Stimulated activated effector memory CD8-positive, alpha-beta T cell treated with anti-CD3 and anti-CD28 coated beads, Interleukin-12 subunit alpha, Interleukin-12 subunit beta, amount 100 ng/mL, for 72 hours (primary cell): ENCODE data around the gene TRNAU1AP.
"Not testable (repeated sequence)": the region's sequence is repeated elsewhere in the genome, so short reads cannot be mapped to it uniquely, and the experiment has no call there.

ENCODE experiments used
- ATAC-seq: fragments of 150-1000 bp; cut with Tn5 transposase; 2 replicates; pipeline ENCODE4 v1.10.0; 2021
- DNase-seq, 2 donors: peaks; one replicate each; pipeline ENCODE4 v3.0.0; 2021 to 2022; ENCODE audit warnings: low spot score in 2 of 2
- H3K27ac Mint-ChIP-seq: one replicate; pipeline ENCODE4 v1.8.0; 2022; ENCODE audit warnings: mild to moderate bottlenecking, mixed read lengths
- H3K36me3 Mint-ChIP-seq: one replicate; pipeline ENCODE4 v1.8.0; 2022; ENCODE audit warnings: mild to moderate bottlenecking, mixed read lengths
- H3K4me1 Mint-ChIP-seq: one replicate; pipeline ENCODE4 v1.8.0; 2022; ENCODE audit warnings: mixed read lengths
- H3K4me3 Mint-ChIP-seq: one replicate; pipeline ENCODE4 v1.8.0; 2022; ENCODE audit warnings: mild to moderate bottlenecking, mixed read lengths
- H3K9me3 Mint-ChIP-seq: one replicate; pipeline ENCODE4 v1.8.0; 2022; ENCODE audit warnings: mixed read lengths

The TRNAU1AP gene

GRCh38 chr1:28552758-28553663 lies at the start of gene TRNAU1AP:
Gene TRNAU1AP (plus strand): TSS chr1:28553085. CDS start chr1:28553111, 26 bp downstream.
- H3K4me1 Mint-ChIP-seq: peaks cover 18% of the 10 kb centered on the region
- H3K36me3 Mint-ChIP-seq: peaks cover 58% of the 10 kb centered on the region
- peak within 1 kb of the TSS; percentile 98 for H3K4me3 Mint-ChIP-seq
- ATAC-seq (peak; percentile 93), DNase-seq (peak; percentile 97 to 99)
- H3K9me3 Mint-ChIP-seq: no peaks in the 10 kb centered on the region
- H3K27ac Mint-ChIP-seq: peak within 1 kb of the TSS; percentile 98

- peaks cover 51% of the 10 kb centered on the region for H3K36me3 Mint-ChIP-seq
- ATAC-seq: no peak
- H3K4me3 Mint-ChIP-seq: no peak overlapping the region
- peak overlapping the region; percentile 2 for H3K27ac Mint-ChIP-seq
- H3K4me1 Mint-ChIP-seq: peaks cover 10% of the 10 kb centered on the region
- no peak for DNase-seq
- H3K9me3 Mint-ChIP-seq: no peaks in the 10 kb centered on the region
These were observed 49.8 kb upstream of the TRNAU1AP start for GRCh38 chr1:28503117-28503516.

GRCh38 chr1:28505406-28506187 lies 47.3 kb upstream of the TRNAU1AP start, which contains the start of gene RCC1:
Gene RCC1 (plus strand): TSS chr1:28506043. CDS start chr1:28529867, 23,824 bp downstream.
- Mint-ChIP-seq H3K36me3 (peaks cover 58% of the 10 kb centered on the region), H3K27ac (peak within 1 kb of the TSS; percentile 99), H3K4me1 (peaks cover 33% of the 10 kb centered on the region), H3K4me3 (peak within 1 kb of the TSS; percentile 96), H3K9me3 (no peaks in the 10 kb centered on the region)
- ATAC-seq (peak; percentile 90), DNase-seq (peak; percentile 91 to 98)

GRCh38 chr1:28506907-28507246 lies 46.0 kb upstream of the TRNAU1AP start:
- H3K36me3 Mint-ChIP-seq: peaks cover 71% of the 10 kb centered on the region
- DNase-seq: no peak

GRCh38 chr1:28507247-28507645 lies 45.6 kb upstream of the TRNAU1AP start:
- Mint-ChIP-seq H3K36me3 (peaks cover 75% of the 10 kb centered on the region), H3K4me1 (peaks cover 43% of the 10 kb centered on the region)
- DNase-seq: peak in 1 of 2 donors; percentile 64

More at GRCh38 chr1:28506907-28507246, 46.0 kb upstream of the TRNAU1AP start:
- Mint-ChIP-seq H3K27ac (peak overlapping the region; percentile 99), H3K4me1 (peaks cover 40% of the 10 kb centered on the region), H3K9me3 (no peaks in the 10 kb centered on the region), H3K4me3 (peak overlapping the region; percentile 96)
- no peak for ATAC-seq

GRCh38 chr1:28507646-28508434 lies 45.0 kb upstream of the TRNAU1AP start:
- Mint-ChIP-seq H3K27ac (peak overlapping the region; percentile 99), H3K4me3 (peak overlapping the region; percentile 96), H3K4me1 (peaks cover 49% of the 10 kb centered on the region), H3K36me3 (peaks cover 81% of the 10 kb centered on the region), H3K9me3 (no peaks in the 10 kb centered on the region)
- DNase-seq (peak in 1 of 2 donors; percentile 55), ATAC-seq (no peak)

More at GRCh38 chr1:28507247-28507645, 45.6 kb upstream of the TRNAU1AP start:
- no peak for ATAC-seq
- no peaks in the 10 kb centered on the region for H3K9me3 Mint-ChIP-seq
- peak overlapping the region; percentile 99 for H3K27ac Mint-ChIP-seq
- H3K4me3 Mint-ChIP-seq: peak overlapping the region; percentile 96

- peaks cover 53% of the 10 kb centered on the region for H3K4me1 Mint-ChIP-seq
- H3K27ac Mint-ChIP-seq: peak overlapping the region; percentile 99
- no peaks in the 10 kb centered on the region for H3K9me3 Mint-ChIP-seq
- H3K36me3 Mint-ChIP-seq: peaks cover 86% of the 10 kb centered on the region
- peak overlapping the region; percentile 96 for H3K4me3 Mint-ChIP-seq
- no peak for ATAC-seq
- no peak for DNase-seq
These were observed 44.5 kb upstream of the TRNAU1AP start for GRCh38 chr1:28508435-28508754.

- no peaks in the 10 kb centered on the region for H3K9me3 Mint-ChIP-seq
- peak overlapping the region; percentile 99 for H3K27ac Mint-ChIP-seq
- H3K4me1 Mint-ChIP-seq: peaks cover 53% of the 10 kb centered on the region
- peaks cover 97% of the 10 kb centered on the region for H3K36me3 Mint-ChIP-seq
- H3K4me3 Mint-ChIP-seq: peak overlapping the region; percentile 96
- ATAC-seq (peak; percentile 0), DNase-seq (peak in 1 of 2 donors; percentile 62)
These were observed 43.1 kb upstream of the TRNAU1AP start for GRCh38 chr1:28509705-28510272.

- peak overlapping the region; percentile 96 for H3K4me3 Mint-ChIP-seq
These were observed 42.5 kb upstream of the TRNAU1AP start for GRCh38 chr1:28510273-28510969.

GRCh38 chr1:28510970-28511440 lies 41.9 kb upstream of the TRNAU1AP start:
- DNase-seq (peak in 1 of 2 donors; percentile 55), ATAC-seq (no peak)
- H3K4me1 Mint-ChIP-seq: peaks cover 44% of the 10 kb centered on the region
- H3K9me3 Mint-ChIP-seq: no peaks in the 10 kb centered on the region
- peaks cover 94% of the 10 kb centered on the region for H3K36me3 Mint-ChIP-seq
- peak overlapping the region; percentile 96 for H3K4me3 Mint-ChIP-seq
- peak overlapping the region; percentile 99 for H3K27ac Mint-ChIP-seq

More at GRCh38 chr1:28510273-28510969, 42.5 kb upstream of the TRNAU1AP start:
- DNase-seq (peak in 1 of 2 donors; percentile 55), ATAC-seq (peak; percentile 6)
- Mint-ChIP-seq H3K27ac (peak overlapping the region; percentile 99), H3K9me3 (no peaks in the 10 kb centered on the region), H3K4me1 (peaks cover 50% of the 10 kb centered on the region), H3K36me3 (peaks cover 100% of the 10 kb centered on the region)

GRCh38 chr1:28512058-28512611 lies 40.8 kb upstream of the TRNAU1AP start:
- peaks cover 46% of the 10 kb centered on the region for H3K4me1 Mint-ChIP-seq
- no peaks in the 10 kb centered on the region for H3K9me3 Mint-ChIP-seq
- peak overlapping the region; percentile 99 for H3K27ac Mint-ChIP-seq
- H3K36me3 Mint-ChIP-seq: peaks cover 90% of the 10 kb centered on the region
- H3K4me3 Mint-ChIP-seq: peak overlapping the region; percentile 96
- no peak for DNase-seq
- ATAC-seq: no peak

- Mint-ChIP-seq H3K4me1 (peaks cover 50% of the 10 kb centered on the region), H3K36me3 (peaks cover 76% of the 10 kb centered on the region), H3K27ac (peak overlapping the region; percentile 68)
- ATAC-seq, H3K9me3 Mint-ChIP-seq, H3K4me3 Mint-ChIP-seq: not testable (repeated sequence)
- peak in 1 of 2 donors; percentile 57 for DNase-seq
These were observed 38.4 kb upstream of the TRNAU1AP start for GRCh38 chr1:28514445-28514933.

GRCh38 chr1:28516518-28516956 lies 36.3 kb upstream of the TRNAU1AP start:
- DNase-seq: no peak
- Mint-ChIP-seq H3K4me3 (no peak overlapping the region), H3K27ac (no peak overlapping the region), H3K4me1 (peaks cover 36% of the 10 kb centered on the region), H3K9me3 (no peaks in the 10 kb centered on the region), H3K36me3 (peaks cover 76% of the 10 kb centered on the region)
- ATAC-seq: no peak
